HT-29 (cell line): ENCODE measurements around the gene ARIH2. TPM values are rescaled to one million over a fixed set of nuclear protein-coding genes. Genes with fewer than 3 reads are reported as not detected.

ENCODE experiments used
- DNase-seq: peaks from one replicate; pipeline ENCODE4 v3.0.0-alpha.2; 2015; ENCODE audit warnings: low spot score
- total RNA-seq: library from RNA; depleted of rRNA; stranded (reverse); fragments of >200 nt; shearing (Covaris generic); gene quantifications from 2 replicates; pipeline ENCODE4 v1.2.3, GENCODE V29; 2014

The ARIH2 gene
- total RNA-seq, 1 experiment from 2014 or later: 48.0 TPM

DNA sequence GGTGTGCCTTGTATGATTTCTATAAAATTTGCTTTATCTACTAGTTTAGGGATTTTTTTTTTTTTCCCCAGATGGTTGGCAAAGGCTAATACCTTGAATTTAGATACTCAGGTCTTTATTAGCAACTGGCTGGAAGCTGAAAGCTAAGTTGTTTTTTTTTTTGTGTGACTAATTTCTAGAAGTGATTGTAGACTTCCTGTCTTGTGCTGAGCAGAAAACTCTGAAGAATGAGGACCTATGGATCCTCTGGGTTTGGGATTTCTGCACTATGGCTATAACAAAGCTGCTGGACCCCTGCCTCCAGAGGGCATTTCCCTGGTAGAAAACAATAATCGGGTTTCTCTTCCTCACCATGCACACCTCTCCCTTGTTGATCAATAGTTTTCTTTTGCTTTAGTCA is 10.0 kb downstream of the ARIH2 start:
- no peak for DNase-seq

DNA sequence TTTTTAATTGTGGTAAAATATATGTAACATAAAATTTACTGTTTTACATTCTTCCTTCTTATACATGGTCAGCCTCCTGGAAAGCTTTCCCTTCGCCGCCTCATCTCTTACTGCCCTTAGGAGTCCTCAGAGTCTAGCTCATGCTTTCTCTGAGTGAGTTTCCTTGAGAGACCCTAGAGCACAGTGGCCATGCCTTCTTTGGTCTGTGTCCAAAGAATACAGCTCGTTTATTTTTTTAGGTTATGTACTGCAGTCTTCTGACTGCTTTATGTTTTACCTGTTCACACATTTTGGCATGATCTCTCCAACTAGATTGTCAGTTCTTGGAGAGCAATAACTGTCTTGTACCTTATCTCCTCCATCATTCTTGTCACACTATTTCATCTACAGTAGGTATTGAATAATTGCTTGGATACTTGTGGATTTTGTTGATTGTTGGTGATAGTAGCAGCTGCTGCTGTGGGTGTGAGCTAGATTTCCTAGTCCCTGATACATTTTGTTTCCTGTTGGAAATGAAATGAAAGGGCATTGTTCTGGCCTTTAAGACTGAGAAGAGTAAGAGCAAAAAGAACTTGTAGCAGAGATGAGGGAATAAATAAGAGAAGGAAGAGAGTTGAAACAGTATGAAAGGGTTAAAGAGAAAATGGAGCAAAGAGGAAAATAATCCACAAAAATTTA is 10.9 kb downstream of the ARIH2 start:
- no peak for DNase-seq

DNA sequence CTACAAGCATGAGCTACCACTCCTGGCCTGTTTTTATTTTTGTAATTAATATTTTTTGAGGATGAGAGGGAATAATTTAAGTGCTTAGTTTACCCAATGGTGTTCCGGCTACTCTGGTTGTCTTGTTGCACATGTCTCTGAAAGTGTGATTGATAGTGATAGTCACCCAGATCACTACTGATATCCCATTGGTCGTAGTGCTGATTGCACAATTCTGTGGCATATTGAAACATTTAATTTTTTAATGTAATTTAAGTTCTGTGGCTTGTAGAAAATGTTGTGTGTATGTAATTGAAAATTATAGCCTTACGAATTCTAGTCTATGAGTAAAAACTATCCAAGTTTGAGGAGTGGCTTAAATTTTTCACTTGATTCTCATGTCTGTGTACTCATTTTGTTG is 11.9 kb downstream of the ARIH2 start:
- no peak for DNase-seq

DNA sequence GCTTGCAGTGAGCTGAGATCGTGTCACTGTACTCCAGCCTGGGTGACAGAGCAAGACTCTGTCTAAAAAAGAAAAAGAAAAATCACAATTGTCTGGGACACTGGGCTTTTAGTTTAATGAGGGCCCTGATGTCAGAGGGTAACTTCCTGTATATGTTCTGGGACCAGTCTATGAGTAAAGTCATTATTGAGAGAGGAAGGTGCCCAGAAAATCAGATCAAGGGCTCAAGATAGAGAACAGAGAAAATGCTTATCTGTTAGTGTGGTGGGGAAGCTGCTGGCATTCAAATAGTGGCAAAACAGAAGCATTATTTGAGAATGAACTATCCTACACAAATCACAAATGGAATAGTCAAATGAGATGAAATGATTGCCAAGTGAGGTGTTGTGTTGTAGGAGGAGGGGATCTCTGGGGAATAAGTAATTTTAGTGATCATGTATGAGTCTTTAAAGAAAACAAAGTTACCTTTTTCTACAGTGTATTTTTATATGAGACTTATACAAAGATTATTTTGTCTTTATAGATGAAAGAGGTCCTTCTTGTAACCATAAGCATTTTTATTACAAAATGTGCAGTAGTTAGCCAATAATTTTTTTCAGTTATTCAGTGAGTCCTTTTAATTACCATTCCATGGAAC is 13.4 kb downstream of the ARIH2 start:
- DNase-seq: no peak

DNA sequence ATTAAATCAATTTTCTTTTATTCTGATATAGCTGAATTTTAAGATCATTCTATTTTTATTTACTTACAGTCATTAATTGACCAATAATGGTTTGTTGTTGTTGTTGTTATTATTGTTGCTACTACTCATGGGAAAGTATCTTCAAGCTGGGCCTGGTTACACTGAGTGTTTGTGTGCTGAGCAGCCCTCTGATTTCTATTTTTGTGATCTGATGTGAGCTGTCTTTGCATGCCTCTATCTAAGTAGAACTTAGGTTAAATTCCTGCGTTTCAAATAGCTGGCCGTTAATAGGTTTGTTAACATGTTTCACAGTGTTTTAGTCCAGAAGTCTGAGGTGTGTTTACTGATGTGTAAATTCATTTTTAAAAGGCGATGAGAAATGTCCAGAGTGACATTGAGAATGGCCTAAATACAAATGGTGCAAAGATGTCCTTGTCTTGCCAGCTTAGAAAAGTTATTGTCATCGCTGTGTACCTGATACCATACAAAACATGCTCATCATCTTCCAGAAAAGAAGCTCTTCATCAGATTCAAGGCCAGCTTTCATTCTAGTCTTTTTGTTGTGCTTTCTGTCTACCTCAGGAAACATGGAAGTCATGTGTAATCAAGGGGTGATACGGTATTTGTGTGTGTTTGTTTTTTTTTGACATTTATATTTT is 15.8 kb downstream of the ARIH2 start:
- DNase-seq: no peak

DNA sequence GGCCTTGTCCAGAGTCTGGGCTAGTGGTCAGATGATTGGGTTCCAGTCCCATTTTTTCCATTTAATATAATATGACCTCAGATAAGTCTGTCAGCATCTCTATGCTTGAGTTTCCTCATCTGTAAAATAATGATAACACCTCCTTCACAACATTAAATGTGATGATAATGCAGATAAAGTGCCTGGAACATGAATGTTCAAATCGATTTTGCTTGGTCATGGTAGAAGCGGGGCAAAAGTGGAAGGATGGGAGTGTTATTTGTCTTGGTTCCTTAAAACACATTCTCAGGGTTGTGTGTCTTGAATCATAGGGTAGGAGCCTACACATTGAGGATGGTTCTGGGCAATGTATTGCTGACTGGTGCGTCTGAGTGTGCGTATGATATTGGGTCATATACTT is 16.9 kb downstream of the ARIH2 start:
- DNase-seq: no peak

DNA sequence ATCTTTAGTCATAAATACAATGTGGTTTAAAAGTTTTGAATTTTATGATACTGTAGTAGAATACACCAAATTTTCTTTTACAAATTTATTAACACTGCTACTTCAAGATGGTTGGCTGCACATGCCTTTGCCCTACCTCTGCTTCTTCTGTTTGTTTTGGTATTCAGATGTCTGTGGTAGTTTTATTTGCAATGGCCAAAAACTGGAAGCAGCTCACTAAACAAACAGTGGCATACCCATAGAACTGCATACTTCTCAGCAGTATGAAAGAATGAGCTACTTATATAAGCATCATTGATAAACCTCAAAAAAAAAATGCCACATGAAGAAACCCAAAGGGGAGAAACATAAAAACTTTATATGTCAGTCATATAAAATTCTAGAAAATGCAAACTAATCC is 19.5 kb downstream of the ARIH2 start:
- no peak for DNase-seq

DNA sequence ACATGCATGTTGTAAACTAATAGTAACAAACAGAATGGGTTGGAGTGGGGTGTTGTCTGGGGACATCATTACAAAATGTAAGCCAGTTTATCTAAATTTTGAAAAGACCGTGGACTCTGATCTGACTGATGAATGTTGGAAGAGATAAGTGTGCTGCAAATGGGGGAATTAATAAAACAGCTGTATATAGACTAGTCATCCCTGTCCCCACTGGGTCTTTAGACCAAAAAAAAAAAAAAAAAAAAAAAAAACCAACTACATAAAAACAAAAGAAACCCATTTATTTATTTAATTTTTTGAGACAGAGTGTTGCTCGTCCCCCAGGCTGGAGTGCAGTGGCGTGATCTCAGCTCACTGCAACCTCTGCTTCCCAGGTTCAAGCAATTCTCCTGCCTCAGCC is 20.0 kb downstream of the ARIH2 start:
- DNase-seq: no peak

DNA sequence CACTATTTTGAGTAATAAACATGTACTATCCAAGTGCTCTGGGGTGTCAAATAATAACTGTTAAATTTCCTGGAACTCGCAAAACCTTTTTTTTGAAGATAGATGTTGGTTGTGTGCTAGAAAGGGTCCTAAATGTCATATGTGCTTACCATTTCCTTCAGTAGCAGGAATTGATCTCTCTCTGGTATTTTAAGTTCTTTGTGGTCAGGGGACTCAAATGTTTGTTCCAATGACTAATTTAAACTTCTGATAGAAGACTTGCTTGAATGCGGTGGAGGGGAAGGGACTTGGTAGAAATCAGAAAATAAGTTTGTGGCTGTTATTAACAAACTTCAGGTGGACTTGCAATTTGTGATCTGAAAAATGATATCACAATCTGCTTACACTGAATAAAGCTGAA is 26.8 kb downstream of the ARIH2 start:
- no peak for DNase-seq

DNA sequence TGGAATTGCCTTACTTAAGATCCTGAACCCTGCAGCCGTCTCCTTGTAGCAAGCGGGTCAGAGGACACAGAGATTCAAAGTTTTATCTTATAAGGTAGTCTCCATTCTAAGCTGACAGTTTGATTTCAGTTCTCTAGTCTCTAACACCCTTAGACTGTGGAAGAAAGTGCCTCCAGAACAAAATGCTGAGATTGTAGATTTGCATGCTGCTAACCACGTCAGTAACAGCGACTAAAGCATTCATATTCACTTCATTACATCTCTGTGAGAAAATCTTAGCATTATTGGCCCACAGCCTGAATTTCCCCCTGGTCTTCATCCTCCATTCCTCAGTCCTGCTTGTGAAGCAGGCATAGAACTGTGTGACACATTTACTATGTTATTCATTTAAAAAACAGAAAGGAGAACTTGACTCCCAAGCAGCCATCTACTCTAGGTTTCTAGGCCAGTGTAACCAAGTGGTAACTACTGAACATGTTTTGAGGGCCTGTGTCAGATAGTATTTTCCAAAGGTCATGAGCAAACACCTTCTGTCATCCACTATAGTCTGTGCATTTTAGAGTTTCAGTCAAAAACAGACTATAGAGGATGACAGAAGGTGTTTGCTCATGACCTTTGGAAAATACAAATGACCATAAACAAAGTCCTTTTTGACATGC is 27.4 kb downstream of the ARIH2 start:
- DNase-seq: no peak

DNA sequence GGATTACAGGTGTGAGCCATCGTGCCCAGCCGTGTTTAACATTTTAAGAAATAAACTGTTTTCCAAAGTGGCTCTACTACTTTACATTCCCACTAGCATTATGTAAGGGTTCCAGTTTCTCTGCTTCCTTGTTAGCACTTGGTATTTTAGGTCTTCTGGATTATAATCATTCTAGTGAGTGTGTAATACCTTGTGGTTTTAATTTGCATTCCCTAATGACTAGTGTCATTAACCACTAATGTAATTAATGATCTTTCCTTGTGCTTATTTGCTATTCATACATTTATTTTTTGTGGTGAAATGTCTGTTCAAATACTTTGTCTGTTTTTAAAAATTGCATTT is 30.7 kb downstream of the ARIH2 start:
- no peak for DNase-seq

DNA sequence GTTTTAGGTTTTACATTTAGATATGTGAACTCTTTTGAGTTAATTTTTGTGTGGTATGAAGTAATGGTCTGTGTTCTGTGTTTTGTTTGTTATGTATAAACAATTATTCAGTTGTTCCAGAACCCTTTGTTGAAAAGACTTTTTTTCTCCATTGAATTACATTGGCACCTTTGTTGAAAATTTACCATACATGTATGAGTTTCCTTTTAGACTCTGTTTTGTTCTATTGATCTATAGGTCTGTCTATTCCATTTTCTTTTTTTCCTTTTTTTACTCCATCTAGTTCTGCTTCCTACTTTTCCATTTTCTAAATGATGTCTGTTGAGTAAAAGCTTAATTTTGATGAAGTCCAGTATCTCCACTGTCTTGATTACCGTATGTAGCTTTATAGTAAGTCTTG is 31.4 kb downstream of the ARIH2 start:
- DNase-seq: no peak

DNA sequence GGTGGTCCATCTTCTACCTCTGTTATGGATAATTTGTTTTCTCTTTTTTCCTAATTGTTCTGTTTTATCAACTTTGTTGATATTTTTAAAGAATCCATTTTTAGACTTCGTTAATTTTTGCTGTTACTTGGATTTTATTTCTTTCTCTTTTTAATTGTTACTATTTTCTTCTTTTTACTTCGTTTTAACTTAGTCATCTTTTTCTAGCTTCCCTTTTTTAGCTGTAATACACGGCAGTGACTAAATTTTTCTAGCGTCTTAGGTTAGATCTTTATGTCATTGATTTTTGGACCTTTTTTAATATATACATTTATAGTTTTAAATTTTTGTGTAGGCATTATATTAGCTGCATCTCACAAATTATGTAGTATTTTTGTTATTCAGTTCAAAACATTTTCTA is 33.1 kb downstream of the ARIH2 start:
- no peak for DNase-seq

DNA sequence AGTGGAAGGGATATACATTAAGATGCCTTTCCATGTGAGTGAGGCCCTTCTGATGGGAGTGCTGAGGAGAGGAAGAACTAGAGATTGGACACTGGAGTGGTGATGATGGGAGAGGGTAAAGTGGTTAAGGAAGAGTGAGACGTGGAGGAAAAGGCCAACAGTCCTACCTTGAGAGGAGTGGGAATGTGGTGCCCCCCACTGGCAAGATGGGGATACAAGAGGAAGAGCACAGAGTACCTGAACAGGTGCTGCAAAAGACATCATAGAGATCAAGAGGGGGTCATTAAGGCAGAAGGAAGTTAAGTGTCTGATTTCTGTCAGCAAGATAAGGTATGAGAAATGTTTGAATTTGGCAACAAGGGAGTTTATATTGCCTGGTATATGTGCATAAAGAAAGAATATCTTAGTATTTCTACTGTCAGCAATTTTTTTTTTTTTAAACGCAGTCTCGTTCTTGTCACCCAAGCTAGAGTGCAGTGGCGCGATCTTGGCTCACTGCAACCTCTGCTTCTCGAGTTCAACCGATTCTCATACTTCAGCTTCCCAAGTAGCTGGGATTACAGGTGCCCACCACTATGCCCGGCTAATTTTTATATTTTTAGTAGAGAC is 34.0 kb downstream of the ARIH2 start:
- peak; percentile 44 for DNase-seq

DNA sequence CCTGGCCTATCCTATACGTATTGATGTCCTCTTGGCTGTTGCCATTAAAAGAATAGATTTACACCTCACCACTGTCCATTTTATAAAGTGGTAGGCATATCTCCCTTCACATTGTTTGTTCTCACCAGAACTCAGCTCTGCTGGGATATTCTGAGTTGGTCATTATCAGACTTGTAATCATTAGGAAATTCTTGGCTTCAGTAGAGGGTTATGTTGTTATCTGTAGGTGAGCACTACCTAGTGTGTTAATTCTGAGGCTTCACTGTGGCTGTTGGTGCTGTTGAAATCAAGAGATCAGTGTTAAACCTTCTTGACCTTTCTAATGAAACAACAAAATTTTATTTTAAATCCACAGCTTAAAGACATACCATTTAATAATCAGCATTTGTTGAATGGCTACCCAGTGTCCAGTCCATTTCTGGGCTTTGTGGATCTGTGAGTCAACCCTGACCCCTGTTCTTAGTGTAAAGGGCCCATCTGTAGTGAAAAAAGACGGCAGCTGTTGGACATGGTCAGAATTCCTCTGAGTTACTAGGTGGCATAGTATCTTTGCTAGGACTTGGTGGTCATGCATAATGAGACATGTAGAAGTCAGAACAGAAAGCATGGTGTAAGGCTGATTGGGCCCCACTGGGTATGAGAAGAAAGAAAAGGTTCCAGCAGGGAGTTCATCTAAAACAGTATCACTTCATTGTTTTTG is 38.5 kb downstream of the ARIH2 start:
- DNase-seq: no peak

DNA sequence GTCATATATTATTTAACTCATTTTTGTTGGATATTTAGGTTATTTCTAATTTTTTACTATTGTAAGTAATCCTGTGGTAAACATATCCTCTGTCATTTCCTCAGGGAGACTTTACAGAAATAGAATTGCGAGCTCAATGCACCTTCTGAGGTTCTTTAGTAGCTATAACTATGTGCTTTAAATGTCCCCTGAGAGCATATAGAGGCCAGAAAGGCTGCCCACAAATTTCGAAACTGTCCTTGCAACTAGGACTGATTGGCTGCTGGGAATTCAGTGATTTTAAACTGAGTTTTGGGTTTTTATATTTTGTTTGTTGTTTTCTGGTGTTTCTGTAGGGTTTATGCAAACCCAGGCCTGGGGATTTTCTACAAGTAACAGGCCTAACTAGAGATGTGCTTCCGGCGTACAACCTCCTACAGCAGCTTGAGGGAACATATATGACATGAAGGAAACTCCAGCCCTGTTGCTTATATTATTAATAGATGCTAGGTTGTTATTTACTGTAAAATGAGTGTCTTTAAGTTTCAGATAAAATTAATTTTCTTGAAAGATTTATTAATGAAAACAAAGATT is 42.3 kb downstream of the ARIH2 start:
- DNase-seq: no peak

DNA sequence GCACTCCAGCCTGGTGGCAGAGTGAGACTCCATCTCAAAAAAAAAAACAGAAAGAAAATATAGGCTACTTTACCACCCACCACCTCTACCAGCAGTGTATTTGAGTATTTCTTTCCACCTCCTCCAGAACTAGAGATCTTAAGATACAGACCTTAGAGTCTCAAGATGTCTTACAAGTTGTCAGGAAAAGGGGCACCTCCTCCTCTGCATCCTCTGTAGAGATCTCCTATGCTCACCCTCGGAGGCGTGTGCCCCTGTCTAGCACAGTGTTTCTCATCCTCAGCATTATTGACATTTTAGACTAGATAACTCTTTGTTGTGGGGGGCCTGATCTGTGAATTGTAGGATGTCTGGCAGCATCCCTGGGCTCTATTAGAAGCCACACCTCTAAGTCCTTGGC is 43.7 kb downstream of the ARIH2 start:
- DNase-seq: no peak

DNA sequence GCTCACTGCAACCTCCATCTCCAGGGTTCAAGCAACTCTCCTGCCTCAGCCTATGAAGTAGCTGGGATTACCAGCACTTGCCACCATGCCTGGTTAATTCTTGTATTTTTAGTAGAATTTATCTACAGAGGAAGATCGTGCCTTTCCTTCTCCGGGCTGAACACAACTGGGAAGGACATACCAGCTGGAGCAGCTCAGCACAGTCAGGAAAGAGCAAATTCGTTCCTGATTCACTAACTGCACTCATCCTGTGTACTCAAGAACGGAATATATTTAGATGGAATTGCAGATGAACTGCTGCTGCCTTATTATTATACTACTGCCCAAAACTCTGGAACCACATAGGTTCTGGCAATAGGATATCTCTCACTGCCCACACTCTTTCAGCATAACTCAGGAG is 44.3 kb downstream of the ARIH2 start:
- no peak for DNase-seq

DNA sequence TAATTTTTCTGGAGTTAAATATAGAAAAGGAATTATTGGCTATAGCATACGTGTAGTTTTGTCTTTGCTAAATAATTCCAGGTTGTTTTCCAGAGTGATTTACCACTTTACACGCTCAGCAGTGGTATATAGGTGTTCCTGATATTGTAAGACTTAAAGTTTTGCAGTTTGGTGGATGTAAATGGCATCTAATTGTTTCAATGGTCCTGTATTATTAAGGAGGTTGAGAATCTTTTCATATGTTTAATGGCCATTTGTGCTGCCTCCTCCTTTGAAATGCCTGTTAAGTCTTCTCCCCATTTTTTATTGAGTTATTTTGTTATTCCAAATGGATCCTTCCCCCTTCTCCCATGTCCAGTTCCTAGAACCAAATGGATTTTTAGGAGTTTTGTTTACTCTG is 44.9 kb downstream of the ARIH2 start:
- DNase-seq: no peak

DNA sequence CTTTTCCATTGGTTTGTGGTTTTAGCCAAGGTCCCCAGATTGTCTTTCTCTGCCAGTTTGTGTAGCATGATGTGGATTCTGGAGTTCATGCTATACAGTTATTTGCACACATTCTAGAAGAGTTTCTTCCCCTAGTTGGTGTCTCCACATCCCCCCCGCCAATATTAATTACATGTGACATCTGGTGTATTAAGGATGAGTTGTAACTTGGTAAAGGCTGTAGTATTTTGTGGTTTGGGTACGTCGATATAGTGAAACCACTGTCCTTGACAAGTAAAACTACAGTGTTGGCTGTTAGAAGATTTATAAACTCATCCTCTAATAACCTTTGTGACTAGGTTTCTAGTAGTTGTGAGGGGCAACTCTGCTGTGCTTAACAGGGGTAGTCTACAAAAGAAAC is 47.7 kb downstream of the ARIH2 start:
- DNase-seq: no peak

DNA sequence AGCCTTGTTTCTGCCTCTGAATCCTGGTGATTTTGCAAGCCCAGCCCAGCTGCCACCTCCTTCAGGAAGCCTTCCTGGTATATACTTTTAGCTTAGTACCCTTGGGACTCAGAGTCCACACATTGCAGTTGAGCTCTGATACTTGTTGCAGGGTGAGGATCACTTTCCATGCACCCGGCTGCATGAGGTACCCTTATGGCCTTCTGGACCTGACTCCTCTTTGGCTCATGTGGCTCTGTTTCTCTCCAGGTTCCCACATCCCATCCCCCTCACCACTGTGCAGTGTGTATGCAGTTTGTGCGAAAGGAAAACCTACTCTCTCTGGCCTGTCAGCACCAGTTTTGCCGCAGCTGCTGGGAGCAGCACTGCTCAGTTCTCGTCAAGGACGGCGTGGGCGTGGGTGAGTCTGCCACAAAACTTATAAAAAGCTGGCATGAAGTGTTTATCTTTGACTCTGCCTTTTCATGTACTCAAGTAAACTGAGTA is 48.3 kb downstream of the ARIH2 start:
- no peak for DNase-seq
